GM12878 (cell line): Measurements from ENCODE around the gene DAZAP1. TPM values are rescaled to one million over a fixed set of nuclear protein-coding genes. Genes with fewer than 3 reads are reported as not detected.

Source experiments
- ATAC-seq: fragments of 200-7000 bp; cut with Tn5 transposase; 3 replicates; pipeline ENCODE4 v1.9.1; 2020; ENCODE audit warnings: mild to moderate bottlenecking, moderate library complexity
- BruUV-seq: library from RNA; stranded (reverse); fragments of 400-500 nt; replicated peaks from 2 replicates; lab custom pipeline; 2021; lab: Mats Ljungman, UMichigan
- CTCF ChIA-PET: fragments of 300-600 bp; sonication (Branson Sonifier 250); formaldehyde crosslinking; extraction: SDS; loops from one replicate; lab custom pipeline; 2021; ENCODE audit warnings: inconsistent platforms; lab: Yijun Ruan, JAX
- POLR2A ChIA-PET: fragments of 350-600 bp; formaldehyde crosslinking; extraction: SDS; loops from one replicate; lab custom pipeline; 2021; ENCODE audit warnings: inconsistent platforms; lab: Charles Lee
- RAD21 ChIA-PET: fragments of 300-600 bp; sonication (Branson Sonifier 250); formaldehyde crosslinking; loops from one replicate; lab custom pipeline; 2023; ENCODE audit warnings: antibody characterized with exemption; ENCODE audit not compliant: unreplicated experiment; lab: Charles Lee
- SMC1A ChIA-PET: fragments of 300-600 bp; sonication (Branson Sonifier 250); formaldehyde crosslinking; loops from one replicate; lab custom pipeline; 2023; ENCODE audit not compliant: unreplicated experiment, uncharacterized antibody; lab: Charles Lee
- DNase-seq: peaks from one replicate; pipeline ENCODE4 v3.0.0-alpha.2; 2011; ENCODE audit warnings: low read depth, low spot score
- FAIRE-seq: peaks from 3 replicates; lab custom pipeline; 2011; peaks lifted over from hg19 to GRCh38; lab: Jason Lieb, UNC
- H2AFZ ChIP-seq: 2 replicates; pipeline ENCODE4 v1.6.0; 2011; ENCODE audit warnings: low read depth, low read length, control low read depth; ENCODE audit not compliant: control insufficient read depth
- H3K27ac ChIP-seq: 2 replicates; pipeline ENCODE4 v1.5.1; 2011; ENCODE audit warnings: control low read depth; ENCODE audit not compliant: control insufficient read depth, insufficient read depth
- H3K27me3 ChIP-seq, 2 experiments: replicated peaks in 1 of 2; 2 replicates each; pipeline versions ENCODE4 v1.6.0 to v1.6.1; 2011; ENCODE audit warnings: low read length in 1 of 2; ENCODE audit not compliant: control insufficient read depth in 2 of 2, insufficient read depth in 2 of 2
- H3K36me3 ChIP-seq, 2 experiments: 2 replicates each; pipeline ENCODE4 v1.5.1; 2011; ENCODE audit warnings: low read length in 1 of 2; ENCODE audit not compliant: control insufficient read depth in 2 of 2, insufficient read depth in 2 of 2
- H3K4me1 ChIP-seq: 2 replicates; pipeline ENCODE4 v1.6.1; 2011; ENCODE audit warnings: mild to moderate bottlenecking, low read length, moderate library complexity, mixed read lengths; ENCODE audit not compliant: control insufficient read depth, insufficient read depth
- H3K4me2 ChIP-seq: 2 replicates; pipeline ENCODE4 v1.6.0; 2011; ENCODE audit warnings: control low read depth; ENCODE audit not compliant: control insufficient read depth, insufficient read depth
- H3K4me3 ChIP-seq: fragments of 200-600 bp; sonication (generic); 2 replicates; pipeline ENCODE4 v1.5.1; 2016
- H3K79me2 ChIP-seq: 2 replicates; pipeline ENCODE4 v1.6.0; 2011; ENCODE audit warnings: low read length; ENCODE audit not compliant: control insufficient read depth, insufficient read depth
- H3K9ac ChIP-seq: 2 replicates; pipeline ENCODE4 v1.8.0; 2011; ENCODE audit warnings: low read length, control low read depth, mixed read lengths; ENCODE audit not compliant: control insufficient read depth, insufficient read depth
- H3K9me3 ChIP-seq: replicated peaks from 3 replicates; pipeline ENCODE4 v1.5.1; 2011; ENCODE audit warnings: mild to moderate bottlenecking, low read length; ENCODE audit not compliant: control insufficient read depth, insufficient read depth
- H4K20me1 ChIP-seq: 2 replicates; pipeline ENCODE4 v1.6.0; 2011; ENCODE audit not compliant: control insufficient read depth, insufficient read depth
- CHD1 ChIP-seq: IDR thresholded peaks from 2 replicates; pipeline ENCODE4 v1.6.1; 2012; ENCODE audit warnings: low read depth, low read length, improper control_type of control experiment
- CREM ChIP-seq: IDR thresholded peaks from 2 replicates; pipeline ENCODE4 v1.6.1; 2014; ENCODE audit warnings: antibody characterized with exemption, low read depth
- CTCF ChIP-seq, 3 experiments: IDR thresholded peaks in 2 of 3; conservative IDR thresholded peaks in 1 of 3; 2 replicates each; pipeline ENCODE4 v1.5.1; 2011; ENCODE audit warnings: low read depth in 3 of 3, low read length in 3 of 3, mild to moderate bottlenecking in 3 of 3, control low read depth in 2 of 3, moderate library complexity in 2 of 3, inconsistent platforms in 1 of 3, mixed read lengths in 1 of 3; ENCODE audit not compliant: control insufficient read depth in 2 of 3, insufficient read depth in 1 of 3; ENCODE audit errors: extremely low read depth in 1 of 3
- CUX1 ChIP-seq: IDR thresholded peaks from 2 replicates; pipeline ENCODE4 v1.6.1; 2012; ENCODE audit warnings: improper control_type of control experiment, low read depth, low read length; ENCODE audit not compliant: insufficient replicate concordance
- EED ChIP-seq: sonication (generic); IDR thresholded peaks from 2 replicates; pipeline ENCODE4 v1.6.1; 2016; ENCODE audit warnings: antibody characterized with exemption, low read depth
- ESRRA ChIP-seq: IDR thresholded peaks from 2 replicates; pipeline ENCODE4 v1.6.1; 2012; ENCODE audit warnings: mild to moderate bottlenecking, low read length, improper control_type of control experiment
- HCFC1 ChIP-seq: fragments of 150-350 bp; IDR thresholded peaks from 2 replicates; pipeline ENCODE4 v1.6.1; 2014; ENCODE audit warnings: low read length
- NR2C2 ChIP-seq: IDR thresholded peaks from 2 replicates; pipeline ENCODE4 v1.6.1; 2011; ENCODE audit warnings: borderline replicate concordance, low read depth; ENCODE audit not compliant: control insufficient read depth, insufficient read length
- PML ChIP-seq: IDR thresholded peaks from 2 replicates; pipeline ENCODE4 v1.6.1; 2012; ENCODE audit warnings: low read length, inconsistent platforms
- RELA ChIP-seq: fragments of 450-650 bp; IDR thresholded peaks from 2 replicates; pipeline ENCODE4 v1.8.0; 2014; ENCODE audit warnings: borderline replicate concordance; ENCODE audit not compliant: partially characterized antibody
- TCF7 ChIP-seq: IDR thresholded peaks from 2 replicates; pipeline ENCODE4 v1.6.1; 2014; ENCODE audit warnings: antibody characterized with exemption, borderline replicate concordance
- WGBS: methylation state at CpG from one replicate; pipeline ENCODE4 v1.1.6; 2016; ENCODE audit warnings: low lambda C conversion rate; ENCODE audit not compliant: insufficient replicate concordance, insufficient coverage; ENCODE audit errors: missing lambda C conversion rate; 5-methylcytosine and 5-hydroxymethylcytosine counted together
- in situ Hi-C: fragments of 300-500 bp; cut with MboI; formaldehyde crosslinking; loops from 9 replicates; pipeline ENCODE4 v1.14.3; 2018; ENCODE audit warnings: mixed read lengths
- intact Hi-C: fragments of 100-400 bp; cut with micrococcal nuclease; formaldehyde crosslinking; loops from one replicate; pipeline ENCODE4 v1.14.2; 2022; ENCODE audit not compliant: unreplicated experiment
- polyA plus RNA-seq, 11 experiments: library from polyadenylated mRNA; depleted of rRNA in 4 of 11; unstranded in 6 of 11; stranded (reverse) in 5 of 11; fragments of >200 nt; fragmentation: Nextera tagmentation in 4 of 11; fragmentation: Illumina TruSeq in 1 of 11; extraction: Ambion mirVana in 4 of 11; extraction: Trizol in 1 of 11; gene quantifications; 1 replicate in 1 of 11; 2 replicates in 10 of 11; pipeline versions ENCODE4 v1.2.1 to v1.2.3, GENCODE V29; 2011 to 2016; ENCODE audit warnings: inconsistent platforms in 2 of 11, missing spikeins in 2 of 11, low read depth in 1 of 11
- total RNA-seq, 4 experiments: library from RNA; depleted of rRNA in 3 of 4; stranded (reverse); fragments of >200 nt in 3 of 4; fragmentation: Illumina TruSeq in 1 of 4; extraction: Trizol in 1 of 4; gene quantifications; 2 replicates each; pipeline versions ENCODE4 v1.2.1 to v1.2.3, GENCODE V29; 2013 to 2021
- TF ChIP-seq, protein P1 (sequence below): fragments of 450-650 bp; IDR thresholded peaks from 2 replicates; pipeline ENCODE4 v1.6.1; 2017; ENCODE audit warnings: mild to moderate bottlenecking
- TF ChIP-seq, protein P2 (sequence below): fragments of 450-650 bp; IDR thresholded peaks from 2 replicates; pipeline ENCODE4 v1.6.1; 2017; ENCODE audit warnings: mild to moderate bottlenecking, low read depth, inconsistent platforms; ENCODE audit not compliant: poor library complexity, severe bottlenecking

Gene DAZAP1
- total and polyA plus RNA-seq, 10 of the 15 experiments (the other 5 are each of a cell fraction or from before 2014, with no cell fraction given), result 9.9 to 240 (median 92.3) TPM

DNA sequence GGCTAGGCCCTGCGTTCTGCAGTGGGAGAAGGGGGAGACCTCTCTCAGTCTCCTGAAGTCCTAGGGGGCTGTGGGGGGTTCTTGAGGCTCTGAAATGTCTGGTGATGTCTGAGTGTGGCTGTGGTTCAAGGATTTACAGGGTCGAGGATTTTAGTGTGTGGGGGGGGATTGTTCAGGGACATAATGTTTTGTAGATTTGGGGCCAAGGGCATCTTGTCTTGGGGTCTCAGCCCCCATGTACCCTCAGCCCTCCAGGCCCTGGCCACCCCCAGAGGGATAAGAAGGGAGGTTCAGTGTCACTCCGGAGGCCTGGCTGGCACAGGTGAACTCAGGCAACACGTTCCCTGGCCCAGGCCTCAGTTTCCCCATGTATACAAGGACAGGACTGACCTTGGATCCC is 40.1 kb downstream of the DAZAP1 start:
- intact Hi-C loops (no loop called here), in situ Hi-C loops (no loop called here)
- Histone ChIP-seq H3K36me3 (0 out of 4 replicates have a peak, but pooled peaks cover 0 to under 1% of the 10 kb centered on the region in 2 experiments), H3K9me3 (no peaks in the 10 kb centered on the region), H3K27ac (no peak overlapping the region), H4K20me1 (no peaks in the 10 kb centered on the region), H3K79me2 (no peaks in the 10 kb centered on the region), H3K9ac (no peak overlapping the region), H3K4me1 (peaks cover 7% of the 10 kb centered on the region; the same call in 1 of the 2 replicates), H3K27me3 (peaks cover 10 to 14% of the 10 kb centered on the region in 2 experiments), H2AFZ (no peak overlapping the region), H3K4me2 (no peak overlapping the region), H3K4me3 (no peak overlapping the region)
- ChIA-PET CTCF (no interaction called here), POLR2A (no interaction called here), RAD21 (no interaction called here), SMC1A (no interaction called here)
- BruUV-seq, result no TSS peak
- FAIRE-seq, result no peak
- ATAC-seq, result no peak
- WGBS, result 20% methylated on average over 4 of the region's 4 CpGs
- DNase-seq, result no peak
- TF ChIP-seq PML (no peak), ESRRA (no peak), EED (no peak), HCFC1 (no peak), CHD1 (no peak), TCF7 (no peak), CTCF (IDR thresholded peaks at IDR 0.05 in 2 of 3, conservative IDR thresholded peaks at IDR 0.05 in 1 of 3; ENCODE audit: control insufficient read depth in 2 of 3, extremely low read depth in 1 of 3, insufficient read depth in 1 of 3, low read depth in 3 of 3, low read length in 3 of 3) (no peak), CREM (no peak), RELA (no peak), CUX1 (no peak), NR2C2 (no peak)
- TF ChIP-seq, protein P1, sequence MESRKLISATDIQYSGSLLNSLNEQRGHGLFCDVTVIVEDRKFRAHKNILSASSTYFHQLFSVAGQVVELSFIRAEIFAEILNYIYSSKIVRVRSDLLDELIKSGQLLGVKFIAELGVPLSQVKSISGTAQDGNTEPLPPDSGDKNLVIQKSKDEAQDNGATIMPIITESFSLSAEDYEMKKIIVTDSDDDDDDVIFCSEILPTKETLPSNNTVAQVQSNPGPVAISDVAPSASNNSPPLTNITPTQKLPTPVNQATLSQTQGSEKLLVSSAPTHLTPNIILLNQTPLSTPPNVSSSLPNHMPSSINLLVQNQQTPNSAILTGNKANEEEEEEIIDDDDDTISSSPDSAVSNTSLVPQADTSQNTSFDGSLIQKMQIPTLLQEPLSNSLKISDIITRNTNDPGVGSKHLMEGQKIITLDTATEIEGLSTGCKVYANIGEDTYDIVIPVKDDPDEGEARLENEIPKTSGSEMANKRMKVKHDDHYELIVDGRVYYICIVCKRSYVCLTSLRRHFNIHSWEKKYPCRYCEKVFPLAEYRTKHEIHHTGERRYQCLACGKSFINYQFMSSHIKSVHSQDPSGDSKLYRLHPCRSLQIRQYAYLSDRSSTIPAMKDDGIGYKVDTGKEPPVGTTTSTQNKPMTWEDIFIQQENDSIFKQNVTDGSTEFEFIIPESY, result no peak
- TF ChIP-seq, protein P2, sequence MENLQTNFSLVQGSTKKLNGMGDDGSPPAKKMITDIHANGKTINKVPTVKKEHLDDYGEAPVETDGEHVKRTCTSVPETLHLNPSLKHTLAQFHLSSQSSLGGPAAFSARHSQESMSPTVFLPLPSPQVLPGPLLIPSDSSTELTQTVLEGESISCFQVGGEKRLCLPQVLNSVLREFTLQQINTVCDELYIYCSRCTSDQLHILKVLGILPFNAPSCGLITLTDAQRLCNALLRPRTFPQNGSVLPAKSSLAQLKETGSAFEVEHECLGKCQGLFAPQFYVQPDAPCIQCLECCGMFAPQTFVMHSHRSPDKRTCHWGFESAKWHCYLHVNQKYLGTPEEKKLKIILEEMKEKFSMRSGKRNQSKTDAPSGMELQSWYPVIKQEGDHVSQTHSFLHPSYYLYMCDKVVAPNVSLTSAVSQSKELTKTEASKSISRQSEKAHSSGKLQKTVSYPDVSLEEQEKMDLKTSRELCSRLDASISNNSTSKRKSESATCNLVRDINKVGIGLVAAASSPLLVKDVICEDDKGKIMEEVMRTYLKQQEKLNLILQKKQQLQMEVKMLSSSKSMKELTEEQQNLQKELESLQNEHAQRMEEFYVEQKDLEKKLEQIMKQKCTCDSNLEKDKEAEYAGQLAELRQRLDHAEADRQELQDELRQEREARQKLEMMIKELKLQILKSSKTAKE, result no peak
